Bladder microvascular endothelial cell (primary cell): ENCODE measurements around the gene PHYKPL. TPM values are rescaled to one million over a fixed set of nuclear protein-coding genes. Genes with fewer than 3 reads are reported as not detected.

Experiments used
- total RNA-seq: library from RNA; depleted of rRNA; stranded (reverse); fragments of >200 nt; gene quantifications from 2 replicates; pipeline ENCODE4 v1.2.3, GENCODE V29; 2014

The PHYKPL gene
- 25.3 and 52.9 TPM in 2 replicates for total RNA-seq

DNA sequence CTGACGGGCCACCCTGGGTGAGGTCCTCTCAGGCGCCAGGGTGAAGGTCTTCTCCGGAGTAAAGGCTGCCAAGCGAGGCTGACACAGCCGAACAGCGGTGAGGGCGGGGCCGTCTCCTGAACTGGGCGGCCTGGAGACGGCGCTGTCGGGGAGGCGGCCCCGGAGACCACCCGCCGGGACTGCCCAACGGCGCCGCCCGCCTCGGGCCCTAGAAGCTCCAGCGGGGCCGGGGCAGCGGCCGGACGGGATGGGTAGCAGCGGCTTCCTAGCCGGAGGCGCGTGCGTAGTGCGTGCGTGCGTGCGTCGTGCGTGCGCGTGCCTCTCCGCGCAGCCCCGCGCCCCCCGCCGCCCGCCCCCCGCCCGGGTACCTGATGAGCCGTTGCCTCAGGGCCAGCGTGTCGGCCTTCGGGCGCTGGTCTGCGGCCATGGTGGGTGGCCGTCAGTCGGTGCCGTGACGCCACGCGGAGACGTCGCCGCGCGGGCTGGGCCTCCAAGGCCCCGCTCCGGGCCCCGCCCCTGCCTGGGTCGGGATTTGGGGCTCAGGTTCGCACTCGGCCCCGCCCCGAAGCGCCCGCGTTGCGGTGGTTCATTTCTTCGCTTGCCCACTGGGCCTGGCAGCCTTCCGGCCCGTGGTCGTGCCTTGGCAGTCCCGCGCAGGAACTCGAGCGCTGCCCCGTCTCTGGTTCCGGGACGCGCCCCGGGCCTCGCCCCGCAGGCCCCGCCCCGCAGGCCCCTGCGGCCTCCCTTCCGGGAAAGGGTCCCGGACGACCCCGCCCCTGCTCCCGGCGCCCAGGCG is at the start of gene PHYKPL:
TSS of gene PHYKPL (minus strand) at position 679 of the 796 bp plus-strand sequence. CDS start at position 427, 252 bp downstream.

DNA sequence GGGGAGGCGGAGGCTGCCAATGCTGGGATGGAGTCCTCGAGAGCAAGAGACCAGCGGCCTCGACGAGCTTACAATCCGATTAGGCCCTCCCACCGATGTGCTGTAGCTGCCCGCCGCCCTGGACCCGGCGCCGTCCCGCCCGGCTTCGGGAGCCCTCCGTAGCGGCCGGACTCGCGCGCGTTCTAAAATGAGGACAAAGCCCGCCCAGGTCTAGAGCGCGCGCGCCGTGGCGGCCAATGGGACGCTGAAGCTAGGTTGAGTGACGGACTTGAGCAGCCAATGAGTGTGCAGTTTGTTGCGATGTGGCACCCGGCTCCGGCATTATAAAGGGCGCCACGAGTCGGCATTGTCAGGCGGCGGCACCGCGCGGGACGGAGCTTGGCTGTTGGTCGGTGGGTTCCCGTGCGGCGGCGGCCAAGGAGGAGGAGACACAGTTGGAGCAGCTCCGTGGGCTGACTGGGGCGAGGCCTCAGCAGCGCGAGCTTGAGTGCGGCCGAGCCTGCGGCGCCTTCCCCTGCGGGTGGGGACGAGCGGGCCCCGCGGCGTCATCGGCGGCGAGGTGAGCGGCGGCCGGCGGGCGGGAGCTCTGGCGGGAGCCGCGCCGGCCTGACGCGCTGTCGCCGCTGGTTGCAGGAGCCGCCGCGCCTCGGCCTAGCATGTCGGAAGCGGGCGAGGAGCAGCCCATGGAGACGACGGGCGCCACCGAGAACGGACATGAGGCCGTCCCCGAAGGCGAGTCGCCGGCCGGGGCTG is 28.2 kb downstream of the PHYKPL start, which contains the start of gene HNRNPAB:
TSS of gene HNRNPAB (plus strand) at position 352 of the 753 bp plus-strand sequence. CDS start at position 657, 305 bp downstream.

DNA sequence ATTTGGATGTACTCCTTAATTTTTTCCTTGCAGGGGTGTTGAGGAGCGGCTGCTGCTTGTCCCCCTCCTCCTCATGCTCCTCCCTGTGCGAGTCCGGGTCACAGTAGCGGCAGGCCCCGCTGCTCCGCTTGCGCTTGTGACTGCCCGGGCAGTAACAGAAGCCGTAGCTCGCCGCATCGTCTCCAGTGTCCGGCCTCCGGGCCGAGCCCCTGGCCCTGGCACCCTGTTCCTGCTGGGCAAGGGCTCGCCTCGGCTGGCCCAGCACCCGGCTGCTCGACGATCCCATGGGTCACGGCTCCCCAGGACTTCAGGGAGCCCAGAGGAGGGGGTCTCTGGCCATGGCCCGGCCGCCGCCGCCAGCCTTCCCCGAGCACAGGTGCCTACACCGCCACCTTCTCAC is 45.6 kb downstream of the PHYKPL start, which contains the start of gene GMCL2:
TSS of gene GMCL2 (minus strand) at position 358 of the 400 bp plus-strand sequence. CDS start at position 286, 72 bp downstream.

Other genes with a start within 250 kb of the PHYKPL start
- not detected in 2 replicates for gene PROP1, start 236.6 kb downstream of the PHYKPL start, total RNA-seq
- 32.2 and 35.4 TPM in 2 replicates for gene N4BP3, start 119.3 kb downstream of the PHYKPL start, total RNA-seq
- 26.1 and 47.1 TPM in 2 replicates for gene RMND5B, start 101.8 kb downstream of the PHYKPL start, total RNA-seq
- gene NHP2, start 78.9 kb downstream of the PHYKPL start, total RNA-seq: 94.8 and 110 TPM in 2 replicates
- gene GMCL2, start 45.4 kb downstream of the PHYKPL start, total RNA-seq: not detected in 2 replicates
- 51.0 and 57.4 TPM in 2 replicates for gene HNRNPAB, start 28.3 kb downstream of the PHYKPL start, total RNA-seq